ENCODE data around the gene ZNF335. TPM values are rescaled to one million over a fixed set of nuclear protein-coding genes. Genes with fewer than 3 reads are reported as not detected.

The ZNF335 gene
- 10.0 TPM for total RNA-seq
- long read RNA-seq, partial matches to known transcripts: 8 of 15 reads
- long read RNA-seq, other reads (novel, unspliced or antisense): 7 of 15 reads

- ATAC-seq: peak; percentile 94
- peak; percentile 97 for DNase-seq
- intact Hi-C loops (cut with micrococcal nuclease): no loop called here
Measured at GRCh38 chr20:45971675-45972499, at the start of gene ZNF335. Gene ZNF335 (minus strand): TSS chr20:45972203. CDS start chr20:45971410, 793 bp downstream.

DNA sequence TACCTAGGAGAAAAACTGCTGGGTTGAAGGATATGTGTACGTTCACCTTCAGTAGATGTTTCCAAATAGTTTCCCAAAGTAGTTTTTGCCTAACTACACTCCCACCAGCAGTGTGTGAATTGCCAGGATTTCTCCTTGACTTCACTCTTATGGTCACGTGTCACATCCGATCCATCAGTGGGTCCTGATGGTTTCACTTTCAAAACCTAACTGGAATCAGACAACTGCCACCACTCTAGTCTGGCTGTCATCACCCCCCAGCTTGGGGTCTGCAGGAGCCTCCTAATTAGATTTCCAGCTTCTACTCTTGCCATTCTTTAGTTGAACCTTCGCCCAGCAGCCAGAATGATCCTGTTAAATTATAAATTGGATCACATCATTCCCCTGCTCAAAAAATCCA, 48.6 kb upstream of the ZNF335 start:
- ATAC-seq (no peak), DNase-seq (no peak)
- intact Hi-C loops (cut with micrococcal nuclease): no loop called here

- DNase-seq (no peak), ATAC-seq (no peak)
- intact Hi-C loops (cut with micrococcal nuclease): no loop called here
Measured at GRCh38 chr20:46018611-46019010, 46.6 kb upstream of the ZNF335 start.

GRCh38 chr20:46018112-46018511, 46.1 kb upstream of the ZNF335 start:
- no peak for DNase-seq
- no peak for ATAC-seq
- intact Hi-C loops (cut with micrococcal nuclease): no loop called here

DNA sequence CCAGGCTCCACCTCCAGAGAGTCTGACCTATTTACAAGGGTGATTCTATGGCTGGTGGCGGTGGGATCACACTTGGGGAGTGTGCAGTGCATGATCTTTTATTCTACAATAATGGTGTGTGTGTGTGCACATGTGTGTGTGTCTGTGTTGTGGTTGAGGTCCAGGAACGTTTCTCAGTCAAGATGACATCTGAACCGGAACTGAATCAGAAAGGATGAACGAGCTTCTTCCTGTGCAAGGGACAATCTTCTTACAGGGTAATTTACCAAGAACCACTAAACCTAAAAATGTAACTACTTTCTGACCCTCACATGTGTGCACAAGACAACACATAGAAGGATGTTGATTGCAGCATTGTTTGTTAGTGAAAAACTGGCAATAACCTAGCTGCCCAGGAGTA, 45.3 kb upstream of the ZNF335 start:
- DNase-seq: no peak
- intact Hi-C loops (cut with micrococcal nuclease): no loop called here
- ATAC-seq: no peak

GRCh38 chr20:46014517-46015396, 42.8 kb upstream of the ZNF335 start:
- ATAC-seq (no peak), DNase-seq (no peak)
- intact Hi-C loops (cut with micrococcal nuclease): no loop called here

DNA sequence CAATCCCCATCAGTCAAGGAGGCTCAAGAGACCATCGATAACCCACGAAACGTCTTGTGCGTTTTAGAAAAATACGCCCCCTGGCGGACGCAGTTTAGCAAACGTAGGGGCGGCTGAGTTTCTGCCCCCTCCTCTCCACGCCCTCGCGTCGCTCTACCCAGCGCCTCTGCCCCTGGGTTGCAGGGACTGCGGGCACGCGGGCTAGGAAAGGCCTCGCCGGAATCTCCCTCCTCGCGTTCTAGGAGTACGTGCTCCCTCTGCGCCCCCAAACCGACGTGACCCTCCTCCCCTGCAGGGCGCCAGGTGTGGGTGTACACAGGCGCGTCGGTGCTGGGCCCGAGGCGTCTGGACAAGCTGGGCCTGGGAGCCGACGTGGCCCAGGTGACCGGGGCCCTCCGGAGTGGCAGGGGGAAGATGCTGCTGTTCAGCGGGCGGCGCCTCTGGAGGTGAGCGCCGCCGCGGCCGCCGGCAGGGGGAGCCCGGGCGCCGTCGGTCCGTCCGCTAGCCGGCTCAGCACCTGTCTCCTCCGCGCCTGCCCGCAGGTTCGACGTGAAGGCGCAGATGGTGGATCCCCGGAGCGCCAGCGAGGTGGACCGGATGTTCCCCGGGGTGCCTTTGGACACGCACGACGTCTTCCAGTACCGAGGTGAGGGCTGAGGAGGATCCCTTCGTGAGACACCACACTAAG, 42.0 kb upstream of the ZNF335 start:
- ATAC-seq (peak; percentile 81), DNase-seq (peak; percentile 67)
- intact Hi-C loops (cut with micrococcal nuclease): no loop called here

GRCh38 chr20:46013322-46013828, 41.4 kb upstream of the ZNF335 start:
- intact Hi-C loops (cut with micrococcal nuclease): no loop called here
- no peak for DNase-seq
- ATAC-seq: no peak

DNA sequence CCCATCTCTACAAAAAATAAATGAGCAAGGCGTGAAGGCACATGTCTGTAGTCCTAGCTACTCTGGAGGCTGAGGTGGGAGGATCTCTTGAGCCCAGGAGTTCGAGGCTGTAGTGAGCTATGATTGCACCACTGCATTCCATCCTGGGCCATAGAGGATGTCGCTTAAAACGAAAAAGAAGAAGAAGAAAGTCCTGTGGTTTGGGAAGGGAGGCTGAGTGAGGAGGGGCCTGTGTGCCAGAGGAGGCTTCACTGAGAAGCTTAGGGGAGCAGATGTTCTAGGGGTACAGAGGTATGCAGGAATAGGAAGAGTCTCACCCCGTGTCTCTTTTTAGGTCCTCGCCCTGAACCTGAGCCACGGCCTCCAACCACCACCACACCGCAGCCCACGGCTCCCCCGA, 40.9 kb upstream of the ZNF335 start:
- intact Hi-C loops (cut with micrococcal nuclease): no loop called here
- DNase-seq: no peak
- no peak for ATAC-seq

GRCh38 chr20:46011631-46012482, 39.9 kb upstream of the ZNF335 start:
- ATAC-seq (peak; percentile 47), DNase-seq (peak; percentile 67)
- intact Hi-C loops (cut with micrococcal nuclease): no loop called here

DNA sequence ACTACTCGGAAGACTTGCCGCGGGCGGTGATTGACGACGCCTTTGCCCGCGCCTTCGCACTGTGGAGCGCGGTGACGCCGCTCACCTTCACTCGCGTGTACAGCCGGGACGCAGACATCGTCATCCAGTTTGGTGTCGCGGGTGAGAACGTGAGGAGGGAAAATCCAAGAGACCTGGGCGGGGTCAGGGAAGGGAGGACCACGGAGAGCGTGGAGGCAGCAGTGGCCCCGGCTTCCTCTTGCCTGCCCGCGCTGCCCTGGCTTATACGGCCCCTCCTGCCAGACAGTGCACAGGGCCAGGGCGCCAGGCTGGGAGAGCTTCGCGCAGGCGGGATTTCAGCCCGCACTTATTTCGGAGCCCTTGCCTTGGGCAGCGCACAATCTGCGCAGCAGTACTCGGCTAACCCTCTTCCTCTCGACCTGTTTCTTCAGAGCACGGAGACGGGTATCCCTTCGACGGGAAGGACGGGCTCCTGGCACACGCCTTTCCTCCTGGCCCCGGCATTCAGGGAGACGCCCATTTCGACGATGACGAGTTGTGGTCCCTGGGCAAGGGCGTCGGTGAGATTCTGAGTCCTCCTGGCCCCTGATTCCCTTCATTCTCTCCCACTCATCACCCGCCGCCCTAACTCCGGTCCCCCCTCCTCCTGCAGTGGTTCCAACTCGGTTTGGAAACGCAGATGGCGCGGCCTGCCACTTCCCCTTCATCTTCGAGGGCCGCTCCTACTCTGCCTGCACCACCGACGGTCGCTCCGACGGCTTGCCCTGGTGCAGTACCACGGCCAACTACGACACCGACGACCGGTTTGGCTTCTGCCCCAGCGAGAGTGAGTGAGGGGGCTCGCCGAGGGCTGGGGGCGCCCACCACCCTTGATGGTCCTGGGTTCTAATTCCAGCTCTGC, 38.7 kb upstream of the ZNF335 start:
- intact Hi-C loops (cut with micrococcal nuclease): no loop called here
- DNase-seq (peak; percentile 35), ATAC-seq (peak; percentile 49)

DNA sequence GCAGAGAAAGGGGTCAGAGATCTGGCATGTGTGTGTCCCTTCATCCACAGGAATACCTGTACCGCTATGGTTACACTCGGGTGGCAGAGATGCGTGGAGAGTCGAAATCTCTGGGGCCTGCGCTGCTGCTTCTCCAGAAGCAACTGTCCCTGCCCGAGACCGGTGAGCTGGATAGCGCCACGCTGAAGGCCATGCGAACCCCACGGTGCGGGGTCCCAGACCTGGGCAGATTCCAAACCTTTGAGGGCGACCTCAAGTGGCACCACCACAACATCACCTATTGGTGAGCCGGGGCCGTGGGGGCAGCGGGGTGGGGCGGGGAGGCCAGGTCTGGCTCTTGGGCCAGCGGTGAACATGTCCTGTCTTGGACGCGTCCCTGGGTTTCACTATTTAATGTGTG, 37.8 kb upstream of the ZNF335 start:
- DNase-seq (no peak), ATAC-seq (no peak)
- intact Hi-C loops (cut with micrococcal nuclease): no loop called here

DNA sequence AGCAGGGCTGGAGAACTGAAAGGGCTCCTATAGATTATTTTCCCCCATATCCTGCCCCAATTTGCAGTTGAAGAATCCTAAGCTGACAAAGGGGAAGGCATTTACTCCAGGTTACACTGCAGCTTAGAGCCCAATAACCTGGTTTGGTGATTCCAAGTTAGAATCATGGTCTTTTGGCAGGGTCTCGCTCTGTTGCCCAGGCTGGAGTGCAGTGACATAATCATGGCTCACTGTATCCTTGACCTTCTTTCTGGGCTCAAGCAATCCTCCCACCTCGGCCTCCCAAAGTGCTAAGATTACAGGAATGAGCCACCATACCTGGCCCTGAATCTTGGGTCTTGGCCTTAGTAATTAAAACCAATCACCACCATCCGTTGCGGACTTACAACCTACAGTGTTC, 35.7 kb upstream of the ZNF335 start:
- DNase-seq (no peak), ATAC-seq (no peak)
- intact Hi-C loops (cut with micrococcal nuclease): no loop called here

GRCh38 chr20:46006964-46007363, 35.0 kb upstream of the ZNF335 start:
- intact Hi-C loops (cut with micrococcal nuclease): no loop called here
- no peak for ATAC-seq
- no peak for DNase-seq

DNA sequence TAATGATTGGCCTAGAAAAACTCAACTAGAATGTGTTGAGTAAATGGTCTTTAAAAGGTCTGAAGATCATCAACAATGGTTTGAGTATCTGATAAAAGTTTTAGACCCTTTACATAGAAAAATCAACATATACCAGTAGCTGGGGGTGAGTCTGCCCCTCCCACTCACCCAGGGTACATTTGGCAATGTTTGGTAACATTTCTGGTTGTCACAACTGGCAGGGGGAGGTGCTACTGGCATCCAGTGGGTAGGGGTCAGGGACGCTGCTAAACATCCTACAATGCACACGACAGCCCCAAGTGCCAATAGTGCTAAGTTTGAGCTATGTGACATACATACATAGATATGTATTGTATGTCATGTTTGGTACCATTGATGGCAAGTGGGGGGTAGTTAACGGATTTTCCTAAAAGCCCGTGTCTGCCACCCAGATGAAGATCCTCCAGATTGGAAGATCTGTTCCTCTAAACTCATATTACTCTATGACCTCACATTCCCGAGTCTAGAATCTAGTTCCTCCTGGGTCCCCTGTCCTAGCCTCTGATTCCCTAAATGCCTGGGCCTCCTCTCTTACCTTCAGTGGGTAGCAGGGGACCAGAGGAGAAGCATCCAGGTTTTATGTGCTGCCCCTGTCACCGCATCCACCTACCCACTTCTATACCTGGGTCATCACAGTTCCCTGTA, 34.2 kb upstream of the ZNF335 start:
- intact Hi-C loops (cut with micrococcal nuclease): no loop called here
- ATAC-seq: no peak
- no peak for DNase-seq

- DNase-seq (no peak), ATAC-seq (peak; percentile 82)
- intact Hi-C loops (cut with micrococcal nuclease): no loop called here
Measured at GRCh38 chr20:46004889-46005473, 33.0 kb upstream of the ZNF335 start.

GRCh38 chr20:46004187-46004586, 32.2 kb upstream of the ZNF335 start:
- peak; percentile 75 for ATAC-seq
- DNase-seq: no peak
- intact Hi-C loops (cut with micrococcal nuclease): no loop called here

All from left ventricle myocardium superior (tissue), 1 donor.